GM12872 (cell line): ENCODE data around the gene RUVBL2.

ENCODE experiments used
- CTCF ChIP-seq: IDR thresholded peaks from 3 replicates; pipeline ENCODE4 v1.5.1; 2011; ENCODE audit warnings: low read depth, mild to moderate bottlenecking, low read length, moderate library complexity; ENCODE audit not compliant: insufficient read depth

The RUVBL2 gene

GRCh38 chr19:48991873-48992580 is 1.7 kb upstream of the RUVBL2 start:
- TF ChIP-seq CTCF, result no peak

GRCh38 chr19:48992581-48993174 is 1.0 kb upstream of the RUVBL2 start:
- no peak for TF ChIP-seq CTCF

GRCh38 chr19:48994035-48994386 is 324 bp downstream of the RUVBL2 start:
- no peak for TF ChIP-seq CTCF

GRCh38 chr19:48997972-48998371 is 4.3 kb downstream of the RUVBL2 start:
- TF ChIP-seq CTCF, result peak; percentile 69

- peak; percentile 80 for TF ChIP-seq CTCF
Measured at GRCh38 chr19:48999481-49000325, 6.0 kb downstream of the RUVBL2 start.

- no peak for TF ChIP-seq CTCF
Measured at GRCh38 chr19:49004133-49004532, 10.4 kb downstream of the RUVBL2 start.

- no peak for TF ChIP-seq CTCF
Measured at GRCh38 chr19:49004964-49005614, 11.4 kb downstream of the RUVBL2 start.
